ENCODE results near the gene LEFTY1. TPM values are rescaled to one million over a fixed set of nuclear protein-coding genes. Genes with fewer than 3 reads are reported as not detected.

LEFTY1 gene
- total RNA-seq, 3 donors from 2014 or later, result 0.48 TPM; not detected in 2

DNA sequence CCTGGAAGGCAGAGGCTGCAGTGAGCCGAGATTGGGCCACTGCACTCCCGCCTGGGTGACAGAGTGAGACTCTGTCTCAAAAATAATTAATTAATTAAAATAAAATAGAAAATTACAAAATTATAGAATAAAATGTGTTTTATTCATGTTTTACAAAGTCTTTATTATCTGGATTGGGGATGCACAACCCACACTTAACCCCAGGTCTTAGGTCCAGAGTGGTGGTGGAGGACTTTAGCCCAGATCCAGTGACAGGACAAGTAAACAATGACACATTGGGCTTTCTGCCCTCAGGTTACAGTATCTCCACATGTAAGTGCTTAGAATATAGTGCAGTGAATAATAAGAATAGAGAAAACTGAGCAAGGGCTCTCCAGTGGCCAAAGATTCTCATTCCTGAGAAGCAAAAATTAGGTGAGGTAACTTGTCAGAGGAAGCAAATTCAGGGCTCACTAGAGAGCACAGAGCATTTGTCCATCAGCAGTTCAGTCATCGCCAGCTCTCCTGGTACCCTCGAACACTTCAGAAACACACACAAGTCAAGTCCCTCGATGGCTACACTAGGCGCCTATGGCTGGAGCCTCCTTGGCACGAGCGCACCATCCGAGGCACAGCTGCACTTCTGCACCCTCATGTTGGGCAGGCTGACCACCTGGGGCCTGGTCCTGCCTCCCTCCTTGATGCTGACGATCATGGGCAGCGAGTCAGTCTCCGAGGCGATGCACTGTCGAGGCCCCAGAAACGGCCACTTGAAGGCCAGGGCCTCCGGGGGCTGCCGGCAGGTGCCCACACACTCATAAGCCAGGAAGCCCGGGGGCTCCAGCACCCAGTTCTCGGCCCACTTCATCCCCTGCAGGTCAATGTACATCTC lies 2.6 kb downstream of the LEFTY1 start:
- no peaks in the 10 kb centered on the region for H3K9me3 ChIP-seq
- H3K36me3 ChIP-seq, result no peaks in the 10 kb centered on the region
- H3K4me1 ChIP-seq, result peaks cover 0 to 5% of the 10 kb centered on the region in 2 donors
- no peak for DNase-seq (ENCODE audit: low spot score in 2 of 2)
- no peak overlapping the region for H3K4me3 ChIP-seq
- H3K27ac ChIP-seq, result no peak overlapping the region
- intact Hi-C loops (cut with DNase I; ENCODE audit: low total_unique reads), result no loop called here
- H3K27me3 ChIP-seq, result no peaks in the 10 kb centered on the region
- no peak for TF ChIP-seq POLR2A (IDR thresholded peaks at IDR 0.05)
- TF ChIP-seq, protein P1, sequence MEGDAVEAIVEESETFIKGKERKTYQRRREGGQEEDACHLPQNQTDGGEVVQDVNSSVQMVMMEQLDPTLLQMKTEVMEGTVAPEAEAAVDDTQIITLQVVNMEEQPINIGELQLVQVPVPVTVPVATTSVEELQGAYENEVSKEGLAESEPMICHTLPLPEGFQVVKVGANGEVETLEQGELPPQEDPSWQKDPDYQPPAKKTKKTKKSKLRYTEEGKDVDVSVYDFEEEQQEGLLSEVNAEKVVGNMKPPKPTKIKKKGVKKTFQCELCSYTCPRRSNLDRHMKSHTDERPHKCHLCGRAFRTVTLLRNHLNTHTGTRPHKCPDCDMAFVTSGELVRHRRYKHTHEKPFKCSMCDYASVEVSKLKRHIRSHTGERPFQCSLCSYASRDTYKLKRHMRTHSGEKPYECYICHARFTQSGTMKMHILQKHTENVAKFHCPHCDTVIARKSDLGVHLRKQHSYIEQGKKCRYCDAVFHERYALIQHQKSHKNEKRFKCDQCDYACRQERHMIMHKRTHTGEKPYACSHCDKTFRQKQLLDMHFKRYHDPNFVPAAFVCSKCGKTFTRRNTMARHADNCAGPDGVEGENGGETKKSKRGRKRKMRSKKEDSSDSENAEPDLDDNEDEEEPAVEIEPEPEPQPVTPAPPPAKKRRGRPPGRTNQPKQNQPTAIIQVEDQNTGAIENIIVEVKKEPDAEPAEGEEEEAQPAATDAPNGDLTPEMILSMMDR (IDR thresholded peaks at IDR 0.05), result no peak
- no peak for TF ChIP-seq POLR2AphosphoS5 (IDR thresholded peaks at IDR 0.05)

DNA sequence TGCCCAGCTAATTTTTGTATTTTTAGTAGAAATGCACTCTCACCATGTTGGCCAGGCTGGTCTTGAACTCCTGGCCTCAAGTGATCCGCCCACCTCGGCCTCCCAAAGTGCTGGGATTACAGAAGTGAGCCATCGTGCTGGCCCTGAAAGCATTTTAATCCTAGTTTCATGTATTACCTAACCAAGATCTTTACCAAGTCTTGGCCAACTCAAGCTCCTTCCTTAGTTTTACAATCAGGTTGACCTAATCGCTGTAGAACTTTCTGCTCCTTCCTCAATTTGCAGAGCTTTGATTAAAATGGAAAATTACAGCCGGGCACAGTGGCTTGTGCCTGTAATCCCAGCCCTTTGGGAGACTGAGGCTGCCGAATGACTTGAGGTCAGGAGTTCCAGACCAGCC lies 3.6 kb downstream of the LEFTY1 start:
- no peak for DNase-seq (ENCODE audit: low spot score in 2 of 2)
- no peak for TF ChIP-seq POLR2A (IDR thresholded peaks at IDR 0.05)
- TF ChIP-seq, protein P1 (IDR thresholded peaks at IDR 0.05), result no peak
- no peak for TF ChIP-seq POLR2AphosphoS5 (IDR thresholded peaks at IDR 0.05)
- H3K27me3 ChIP-seq, result no peaks in the 10 kb centered on the region

GRCh38 chr1:225883616-225884265 lies 5.2 kb downstream of the LEFTY1 start:
- peak overlapping the region in 1 of 3 donors; percentile 92 for H3K4me3 ChIP-seq
- no peak for DNase-seq (ENCODE audit: low spot score in 2 of 2)
- H3K36me3 ChIP-seq, result no peaks in the 10 kb centered on the region
- intact Hi-C loops (cut with DNase I; ENCODE audit: low total_unique reads), result loop anchor here (5.0 kb wide), 1 partner anchor 39 kb away; the partner anchor contains the start of gene PYCR2
- H3K27ac ChIP-seq, result peak overlapping the region in 1 of 2 donors; percentile 98
- H3K4me1 ChIP-seq, result peaks cover 0 to 9% of the 10 kb centered on the region in 2 donors
- H3K9me3 ChIP-seq, result no peaks in the 10 kb centered on the region
- TF ChIP-seq POLR2A (IDR thresholded peaks at IDR 0.05) (no peak), POLR2AphosphoS5 (IDR thresholded peaks at IDR 0.05) (no peak)
- no peaks in the 10 kb centered on the region for H3K27me3 ChIP-seq

More for the DNA sequence above, 3.6 kb downstream of the LEFTY1 start:
- H3K36me3 ChIP-seq, result no peaks in the 10 kb centered on the region
- no peak overlapping the region for H3K27ac ChIP-seq
- peaks cover 0 to 5% of the 10 kb centered on the region in 2 donors for H3K4me1 ChIP-seq
- no peaks in the 10 kb centered on the region for H3K9me3 ChIP-seq
- H3K4me3 ChIP-seq, result no peak overlapping the region
- intact Hi-C loops (cut with DNase I; ENCODE audit: low total_unique reads), result no loop called here

DNA sequence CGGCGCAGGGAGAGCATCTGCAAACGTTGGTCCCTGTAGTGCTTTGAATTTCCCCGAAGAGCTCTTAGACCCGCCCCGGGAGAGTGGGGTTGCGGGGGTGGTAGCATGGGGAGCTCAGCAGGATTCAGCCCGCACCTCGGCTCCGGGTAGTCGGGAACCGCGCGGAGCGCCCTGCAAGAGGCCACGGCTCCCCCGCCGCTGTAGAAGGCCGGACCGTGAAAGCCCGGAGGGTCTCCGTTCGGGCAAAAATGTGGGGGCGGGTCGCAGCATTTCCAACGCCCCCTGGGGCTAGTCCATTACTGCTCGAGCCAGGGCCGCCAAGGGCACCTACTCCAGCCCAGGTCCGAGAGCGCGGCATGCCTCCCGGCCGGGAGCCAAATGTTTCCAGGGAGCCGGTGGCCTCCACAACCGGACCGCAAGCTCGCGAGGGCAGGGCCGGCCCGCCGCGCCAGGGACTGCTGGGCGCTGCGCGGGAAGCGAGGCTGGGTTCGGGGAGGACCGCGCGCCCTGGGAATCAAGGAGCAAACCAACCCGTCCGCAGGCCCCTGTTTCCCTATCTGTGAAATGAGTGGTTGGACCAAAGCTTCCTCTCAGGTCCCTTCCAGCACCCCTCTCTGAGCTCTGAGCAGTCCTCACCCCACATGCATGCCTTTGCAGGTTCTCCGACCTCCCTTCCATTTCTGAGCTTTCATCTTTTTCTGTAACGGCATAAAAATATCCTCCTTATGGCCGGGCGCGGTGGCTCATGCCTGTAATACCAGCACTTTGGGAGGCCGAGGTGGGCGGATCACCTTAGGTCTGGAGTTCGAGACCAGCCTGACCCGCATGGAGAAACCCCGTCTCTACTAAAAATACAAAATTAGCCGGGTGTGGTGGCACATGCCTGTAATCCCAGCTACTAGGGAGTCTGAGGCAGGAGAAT lies 6.0 kb downstream of the LEFTY1 start:
- no peak for TF ChIP-seq POLR2AphosphoS5 (IDR thresholded peaks at IDR 0.05)
- no peak for TF ChIP-seq POLR2A (IDR thresholded peaks at IDR 0.05)
- TF ChIP-seq, protein P1 (IDR thresholded peaks at IDR 0.05), result peak in 1 of 3 donors; percentile 5
- peak in 1 of 2 donors; percentile 24 for DNase-seq (ENCODE audit: low spot score in 2 of 2)
- intact Hi-C loops (cut with DNase I; ENCODE audit: low total_unique reads), result loop anchor here (5.0 kb wide), 1 partner anchor 39 kb away; the partner anchor contains the start of gene PYCR2
- Histone ChIP-seq H3K27ac (peak overlapping the region; percentile 96 to 98), H3K36me3 (no peaks in the 10 kb centered on the region), H3K9me3 (no peaks in the 10 kb centered on the region), H3K27me3 (no peaks in the 10 kb centered on the region), H3K4me3 (peak overlapping the region; percentile 92 to 98 (median 95)), H3K4me1 (peaks cover 7 to 9% of the 10 kb centered on the region in 2 donors)
